Body of pancreas (tissue), 4 donors: ENCODE data around the gene XRN1. TPM values are rescaled to one million over a fixed set of nuclear protein-coding genes. Genes with fewer than 3 reads are reported as not detected.

Source experiments
- ATAC-seq: fragments of 150-250 bp; one replicate; pipeline ENCODE4 v1.9.1; 2016
- DNase-seq, 4 donors: peaks; one replicate each; pipeline ENCODE4 v3.0.0-alpha.2; 2019
- H3K27ac ChIP-seq, 4 donors: fragments of 200-600 bp; sonication (generic); 1 replicate in 3 of 4; 2 replicates in 1 of 4; pipeline versions ENCODE4 v1.5.1 to v1.6.1; 2016 to 2019; ENCODE audit warnings: mild to moderate bottlenecking in 1 of 4, mixed read lengths in 1 of 4, moderate library complexity in 1 of 4
- H3K27me3 ChIP-seq, 2 donors: fragments of 200-600 bp; sonication (generic); one replicate each; pipeline ENCODE4 v1.6.0; 2016; ENCODE audit warnings: mild to moderate bottlenecking in 1 of 2
- H3K36me3 ChIP-seq, 2 donors: fragments of 200-600 bp; sonication (generic); replicated peaks in 1 of 2; 2 replicates each; pipeline ENCODE4 v1.5.1; 2016; ENCODE audit warnings: low read depth in 2 of 2; ENCODE audit not compliant: insufficient read depth in 1 of 2
- H3K4me1 ChIP-seq: fragments of 200-600 bp; sonication (generic); one replicate; pipeline ENCODE4 v1.6.0; 2016
- H3K4me3 ChIP-seq, 2 donors: fragments of 200-600 bp; sonication (generic); 1 replicate in 1 of 2; 2 replicates in 1 of 2; pipeline ENCODE4 v1.5.1; 2016 to 2019
- H3K9me3 ChIP-seq, 3 donors: fragments of 200-600 bp; sonication (generic); 1 replicate in 2 of 3; 2 replicates in 1 of 3; pipeline ENCODE4 v1.5.1; 2016
- POLR2A ChIP-seq, 3 donors: fragments of 450-650 bp; IDR thresholded peaks; one replicate each; pipeline ENCODE4 v1.6.1; 2016; ENCODE audit warnings: antibody characterized with exemption in 3 of 3, mild to moderate bottlenecking in 2 of 3
- WGBS, 2 donors: methylation state at CpG; one replicate each; pipeline ENCODE4 v1.1.5; 2017; 5-methylcytosine and 5-hydroxymethylcytosine counted together
- intact Hi-C: fragments of 100-400 bp; cut with DNase I; formaldehyde crosslinking; loops from one replicate; pipeline ENCODE4 v1.15.1; 2023
- total RNA-seq, 2 donors: library from RNA; depleted of rRNA; stranded (reverse); fragments of >200 nt; gene quantifications; one replicate each; pipeline ENCODE4 v1.1.0, GENCODE V29; 2016
- TF ChIP-seq, protein P1 (sequence below), 7 experiments: fragments of 450-650 bp in 4 of 7; fragments of 200-600 bp in 3 of 7; sonication (generic) in 3 of 7; IDR thresholded peaks; one replicate each; pipeline ENCODE4 v1.5.1; 2016 to 2019; ENCODE audit warnings: antibody characterized with exemption in 7 of 7

The XRN1 gene
- total RNA-seq, 2 donors from 2014 or later: 20.5 to 37.2 TPM

DNA sequence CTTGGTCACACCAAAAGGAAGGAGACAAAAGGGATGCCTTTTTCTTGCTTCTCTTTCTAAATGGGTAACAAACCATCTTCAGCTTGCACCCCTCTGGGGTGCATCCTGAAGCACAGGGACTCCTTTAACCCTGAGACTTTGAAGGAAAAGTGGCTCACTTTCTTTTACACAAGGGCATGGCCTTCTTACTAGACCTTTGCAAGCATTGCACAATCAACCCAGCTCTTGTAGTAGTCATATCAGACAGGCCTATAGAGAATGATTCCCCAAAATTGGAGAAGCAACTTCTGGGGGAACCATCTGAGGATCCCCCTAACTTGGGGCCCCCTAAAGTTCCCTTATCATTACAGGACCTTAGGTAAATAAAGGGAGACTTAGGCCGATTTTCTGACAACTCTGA, 166.4 kb downstream of the XRN1 start:
- Histone ChIP-seq H3K27ac (no peak overlapping the region), H3K27me3 (no peaks in the 10 kb centered on the region), H3K9me3 (no peaks in the 10 kb centered on the region), H3K4me3 (no peak overlapping the region), H3K36me3 (no peaks in the 10 kb centered on the region), H3K4me1 (no peaks in the 10 kb centered on the region)
- ATAC-seq (no peak), DNase-seq (no peak)
- WGBS, 2 donors: 27 to 38% methylated on average over 1 of the region's 1 CpG
- TF ChIP-seq POLR2A (IDR thresholded peaks at IDR 0.05): no peak
- TF ChIP-seq, protein P1, sequence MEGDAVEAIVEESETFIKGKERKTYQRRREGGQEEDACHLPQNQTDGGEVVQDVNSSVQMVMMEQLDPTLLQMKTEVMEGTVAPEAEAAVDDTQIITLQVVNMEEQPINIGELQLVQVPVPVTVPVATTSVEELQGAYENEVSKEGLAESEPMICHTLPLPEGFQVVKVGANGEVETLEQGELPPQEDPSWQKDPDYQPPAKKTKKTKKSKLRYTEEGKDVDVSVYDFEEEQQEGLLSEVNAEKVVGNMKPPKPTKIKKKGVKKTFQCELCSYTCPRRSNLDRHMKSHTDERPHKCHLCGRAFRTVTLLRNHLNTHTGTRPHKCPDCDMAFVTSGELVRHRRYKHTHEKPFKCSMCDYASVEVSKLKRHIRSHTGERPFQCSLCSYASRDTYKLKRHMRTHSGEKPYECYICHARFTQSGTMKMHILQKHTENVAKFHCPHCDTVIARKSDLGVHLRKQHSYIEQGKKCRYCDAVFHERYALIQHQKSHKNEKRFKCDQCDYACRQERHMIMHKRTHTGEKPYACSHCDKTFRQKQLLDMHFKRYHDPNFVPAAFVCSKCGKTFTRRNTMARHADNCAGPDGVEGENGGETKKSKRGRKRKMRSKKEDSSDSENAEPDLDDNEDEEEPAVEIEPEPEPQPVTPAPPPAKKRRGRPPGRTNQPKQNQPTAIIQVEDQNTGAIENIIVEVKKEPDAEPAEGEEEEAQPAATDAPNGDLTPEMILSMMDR (IDR thresholded peaks at IDR 0.05): no peak
- intact Hi-C loops: loop anchor here (5.0 kb wide), 1 partner anchor 159 kb away; no protein-coding TSS in a partner anchor

DNA sequence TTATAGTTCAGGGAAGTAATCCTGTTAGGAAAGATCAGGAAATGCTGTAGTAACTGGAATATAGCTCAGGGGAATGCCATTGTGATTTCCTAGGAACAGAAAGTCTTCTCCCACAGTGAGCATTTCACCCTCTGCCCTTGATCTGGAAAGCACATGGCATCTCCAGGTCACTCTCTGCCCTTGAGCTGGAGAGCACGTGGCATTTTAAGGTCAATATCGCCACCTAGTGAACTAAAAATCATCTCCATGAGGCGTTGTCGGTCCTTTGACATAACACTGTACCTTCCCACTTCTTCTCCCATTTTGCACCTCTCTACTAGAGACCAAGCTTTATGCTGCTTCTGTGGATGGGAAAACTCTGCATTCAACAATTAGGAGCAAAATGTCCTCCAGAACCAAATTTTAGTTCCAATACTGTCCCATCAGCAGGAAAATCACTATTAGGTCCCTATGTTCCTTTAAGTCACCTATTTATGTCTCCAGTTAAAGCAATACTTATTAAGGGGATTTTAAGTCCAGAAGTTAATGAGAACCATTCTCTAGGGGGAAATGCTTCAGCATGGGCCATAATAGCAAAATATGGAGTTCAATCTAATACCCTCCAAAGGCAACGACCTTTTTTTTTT, 167.8 kb downstream of the XRN1 start:
- H3K27me3 ChIP-seq: no peaks in the 10 kb centered on the region
- 11 to 15% methylated on average over 5 of the region's 5 CpGs for WGBS, 2 donors
- no peaks in the 10 kb centered on the region for H3K9me3 ChIP-seq
- peak; percentile 41 to 70 (median 55) for DNase-seq
- no peak overlapping the region for H3K4me3 ChIP-seq
- H3K4me1 ChIP-seq: no peaks in the 10 kb centered on the region
- TF ChIP-seq POLR2A (IDR thresholded peaks at IDR 0.05): no peak
- TF ChIP-seq, protein P1 (IDR thresholded peaks at IDR 0.05): peak in 6 of 7 experiments; percentile 41 to 87 (median 80)
- no peak overlapping the region for H3K27ac ChIP-seq
- ATAC-seq: peak; percentile 89
- intact Hi-C loops: loop anchor here (5.0 to 10.0 kb wide), 2 partner anchors 158 to 315 kb away; no protein-coding TSS in a partner anchor
- no peaks in the 10 kb centered on the region for H3K36me3 ChIP-seq

DNA sequence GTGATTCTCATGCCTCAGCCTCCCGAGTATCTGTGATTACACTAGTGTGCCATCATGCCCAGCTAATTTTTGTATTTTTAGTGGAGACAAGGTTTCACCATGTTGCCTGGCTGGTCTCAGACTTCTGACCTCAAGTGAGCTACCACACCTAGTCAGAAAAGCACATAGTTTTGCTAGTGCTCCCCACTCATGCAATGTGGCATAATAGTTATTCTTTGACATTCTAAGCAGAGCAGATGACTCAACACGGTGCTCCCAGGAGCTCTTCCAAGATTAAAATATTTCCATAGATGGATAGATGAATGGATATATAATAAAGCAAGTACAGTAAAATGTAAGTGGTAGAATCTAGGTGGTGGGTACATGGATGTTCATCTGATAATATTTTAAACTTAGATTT, 169.4 kb downstream of the XRN1 start:
- Histone ChIP-seq H3K27ac (no peak overlapping the region), H3K4me1 (no peaks in the 10 kb centered on the region), H3K27me3 (no peaks in the 10 kb centered on the region), H3K4me3 (no peak overlapping the region), H3K9me3 (no peaks in the 10 kb centered on the region), H3K36me3 (no peaks in the 10 kb centered on the region)
- TF ChIP-seq, protein P1 (IDR thresholded peaks at IDR 0.05): no peak
- TF ChIP-seq POLR2A (IDR thresholded peaks at IDR 0.05): no peak
- ATAC-seq (no peak), DNase-seq (no peak)
- WGBS, 2 donors: 49 to 61% methylated on average over 2 of the region's 2 CpGs
- intact Hi-C loops: loop anchor here (10.0 kb wide), 1 partner anchor 314 kb away; no protein-coding TSS in a partner anchor

DNA sequence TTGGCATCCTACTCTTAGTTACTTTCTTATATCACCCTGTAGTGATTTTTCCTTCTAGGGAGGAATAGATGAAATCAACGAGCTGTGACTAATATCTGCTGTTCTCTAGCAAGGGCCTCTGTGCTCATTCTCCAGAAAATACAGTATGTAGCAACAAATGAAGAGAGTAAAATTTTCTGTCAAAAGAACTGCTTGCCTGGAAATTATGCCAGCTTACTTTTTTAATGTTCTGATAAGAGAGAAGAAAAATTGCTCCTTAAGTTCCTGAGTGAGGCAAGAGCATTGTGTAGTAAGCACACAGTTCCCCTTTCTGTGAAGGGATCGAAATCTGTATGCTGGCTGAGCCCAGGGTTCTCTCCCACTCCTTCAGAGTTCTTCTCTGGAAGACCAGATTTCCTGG, 171.1 kb downstream of the XRN1 start:
- H3K36me3 ChIP-seq: no peaks in the 10 kb centered on the region
- no peaks in the 10 kb centered on the region for H3K4me1 ChIP-seq
- intact Hi-C loops: loop anchor here (10.0 kb wide), 1 partner anchor 312 kb away; no protein-coding TSS in a partner anchor
- no peaks in the 10 kb centered on the region for H3K27me3 ChIP-seq
- DNase-seq: no peak
- H3K9me3 ChIP-seq: no peaks in the 10 kb centered on the region
- 64 to 67% methylated on average over 2 of the region's 2 CpGs for WGBS, 2 donors
- H3K27ac ChIP-seq: no peak overlapping the region
- H3K4me3 ChIP-seq: no peak overlapping the region
- TF ChIP-seq, protein P1 (IDR thresholded peaks at IDR 0.05): no peak
- TF ChIP-seq POLR2A (IDR thresholded peaks at IDR 0.05): no peak
- ATAC-seq: no peak

DNA sequence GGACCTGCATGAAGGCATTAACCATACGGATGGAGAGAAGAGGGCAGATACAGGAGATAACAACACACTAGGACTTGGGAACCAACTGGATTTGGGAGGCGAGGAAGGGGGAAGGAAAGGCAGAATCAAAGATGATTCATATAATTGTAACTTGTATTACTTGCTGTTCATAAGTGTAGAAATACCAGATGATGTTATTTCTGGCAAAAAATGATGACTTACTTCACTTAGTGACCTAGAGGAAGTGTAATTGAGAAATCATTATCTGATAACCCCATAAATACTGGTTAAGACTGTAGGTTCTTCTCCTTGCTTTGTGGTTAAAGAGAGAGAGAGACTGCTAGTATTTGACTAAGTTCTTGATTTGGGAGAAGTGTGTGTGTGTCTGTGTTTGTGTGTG, 172.0 kb downstream of the XRN1 start:
- no peak overlapping the region for H3K4me3 ChIP-seq
- WGBS, 2 donors: 73 to 81% methylated on average over 2 of the region's 2 CpGs
- ATAC-seq: peak; percentile 33
- TF ChIP-seq POLR2A (IDR thresholded peaks at IDR 0.05): no peak
- TF ChIP-seq, protein P1 (IDR thresholded peaks at IDR 0.05): no peak
- intact Hi-C loops: loop anchor here (10.0 kb wide), 1 partner anchor 311 kb away; no protein-coding TSS in a partner anchor
- no peaks in the 10 kb centered on the region for H3K27me3 ChIP-seq
- H3K4me1 ChIP-seq: no peaks in the 10 kb centered on the region
- H3K36me3 ChIP-seq: no peaks in the 10 kb centered on the region
- no peak overlapping the region for H3K27ac ChIP-seq
- DNase-seq: no peak
- no peaks in the 10 kb centered on the region for H3K9me3 ChIP-seq
